ENCODE measurements around the gene AKAP8L.

AKAP8L gene

GRCh38 chr19:15432629-15433518 lies 14.1 kb upstream of the AKAP8L start:
- peak; percentile 77 to 84 for DNase-seq (ENCODE audit: low read depth in 2 of 2)

- DNase-seq (ENCODE audit: low read depth in 2 of 2), result no peak
Measured at GRCh38 chr19:15432018-15432494, 13.3 kb upstream of the AKAP8L start.

DNA sequence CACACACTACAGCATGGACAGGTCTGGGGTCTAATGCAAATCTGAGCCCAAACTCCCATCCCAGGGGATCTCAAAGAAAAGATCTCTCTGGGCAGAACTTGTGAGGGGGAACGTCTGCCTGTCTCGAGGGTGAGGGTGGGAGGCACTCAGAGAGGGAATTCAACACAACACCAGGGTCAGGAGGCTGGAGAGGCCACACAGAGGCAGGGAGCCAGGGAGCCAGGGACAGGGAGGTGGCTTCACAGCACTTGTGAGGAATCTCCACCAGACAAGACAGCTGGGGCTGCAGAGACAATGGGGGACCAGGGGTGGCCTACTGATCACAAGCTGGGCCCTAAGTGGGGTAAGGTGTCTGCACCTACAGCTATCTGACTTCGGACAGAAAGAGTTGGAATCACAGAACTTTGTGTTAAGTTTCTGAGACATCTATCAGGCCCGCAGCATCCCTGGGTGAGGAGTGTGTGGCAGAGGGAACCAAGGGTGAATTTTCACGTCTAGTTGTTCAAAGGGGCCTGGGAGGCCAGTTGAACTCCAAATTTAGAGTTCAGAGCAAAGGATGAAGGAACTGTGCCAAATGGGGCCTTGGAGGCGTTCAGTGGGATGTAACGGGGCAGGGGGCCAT lies 12.7 kb upstream of the AKAP8L start:
- no peak for DNase-seq (ENCODE audit: low read depth in 2 of 2)

DNA sequence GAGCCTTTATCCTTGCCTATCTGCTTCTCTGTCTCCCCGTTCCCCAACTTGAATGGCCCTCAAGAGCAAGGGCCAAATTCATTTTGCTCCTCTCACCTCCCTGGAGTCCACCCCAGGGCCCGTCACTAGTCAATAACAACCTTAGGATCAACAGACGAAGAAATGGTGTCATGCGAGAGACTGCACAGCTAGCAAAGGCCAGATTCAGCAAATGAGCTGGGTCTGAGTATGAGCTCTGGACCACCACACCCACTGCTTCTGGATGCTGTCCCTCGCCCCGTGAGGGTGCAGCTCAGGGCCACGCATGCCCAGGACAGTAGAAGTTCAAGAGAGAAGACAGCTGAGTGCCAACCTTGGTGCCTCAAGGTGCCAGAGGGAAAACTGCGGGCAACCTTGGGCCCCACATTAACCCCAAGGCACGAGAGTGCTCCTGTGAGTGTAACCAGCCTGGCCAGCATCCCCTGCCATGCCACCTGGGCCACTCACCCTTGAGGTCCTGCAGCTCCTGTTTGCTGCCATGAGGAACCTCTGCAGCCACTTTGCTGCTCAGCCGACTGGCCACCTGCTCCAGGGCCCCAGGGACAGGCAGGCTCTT lies 11.8 kb upstream of the AKAP8L start:
- no peak for DNase-seq (ENCODE audit: low read depth in 2 of 2)

DNA sequence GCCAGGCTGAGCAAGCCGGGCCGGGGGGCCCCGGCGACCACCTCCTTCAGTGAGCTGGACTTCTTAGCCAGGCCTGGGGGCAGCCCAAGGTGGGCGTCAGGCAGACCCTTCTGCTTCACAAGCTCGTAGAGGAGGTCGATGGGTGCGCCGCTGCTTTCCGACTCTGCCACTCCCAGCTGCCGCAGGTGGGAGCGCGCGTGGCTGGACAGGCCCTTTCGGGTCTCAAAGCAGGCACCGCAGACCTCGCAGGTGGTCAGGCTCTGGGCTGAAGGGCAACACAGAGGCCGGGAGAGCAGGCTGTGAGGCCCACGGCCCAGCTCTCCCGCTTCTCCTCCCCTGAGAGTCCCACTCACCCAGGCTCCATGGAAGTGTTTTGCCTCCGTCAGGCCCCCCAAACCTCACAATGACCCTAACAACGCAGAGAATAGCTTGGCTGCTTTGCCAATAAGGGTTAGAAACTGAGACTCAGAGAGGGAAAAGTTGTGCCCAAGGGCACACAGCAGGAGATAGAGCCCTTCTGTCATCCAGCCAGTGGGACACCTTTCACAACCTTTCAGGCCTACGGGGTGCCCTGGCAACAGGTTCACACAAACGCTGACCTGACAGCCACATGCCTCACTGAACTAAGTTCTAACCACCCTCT lies 11.2 kb upstream of the AKAP8L start:
- DNase-seq (ENCODE audit: low read depth in 2 of 2), result no peak

GRCh38 chr19:15428956-15429824 lies 10.4 kb upstream of the AKAP8L start:
- no peak for DNase-seq (ENCODE audit: low read depth in 2 of 2)

DNA sequence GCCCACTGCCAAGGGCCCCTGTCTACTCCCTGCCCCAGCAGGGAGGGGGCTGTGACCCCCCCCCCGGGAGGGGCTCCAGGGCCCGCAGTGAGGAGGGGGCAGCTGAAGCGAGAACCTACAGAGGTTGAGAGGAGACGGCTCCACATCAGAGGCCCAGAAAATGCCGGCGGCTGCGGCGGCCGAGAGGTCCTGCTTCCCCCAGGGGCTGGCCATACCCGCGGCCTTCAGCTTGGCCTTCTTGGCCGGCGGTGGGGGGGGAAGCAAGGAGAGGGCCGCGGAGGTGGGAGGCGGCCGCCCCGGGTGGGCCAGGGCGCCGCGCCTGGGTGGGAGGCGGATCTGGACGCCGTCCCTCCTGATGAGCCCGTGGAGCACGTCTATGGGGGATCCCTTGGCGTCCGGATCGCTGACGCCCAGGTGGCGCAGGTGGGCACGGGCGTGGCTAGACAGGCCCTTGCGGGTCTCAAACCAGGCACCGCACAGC lies 9.2 kb upstream of the AKAP8L start:
- DNase-seq (ENCODE audit: low read depth in 2 of 2), result no peak

- no peak for DNase-seq (ENCODE audit: low read depth in 2 of 2)
Measured at GRCh38 chr19:15427350-15427700, 8.5 kb upstream of the AKAP8L start.

- DNase-seq (ENCODE audit: low read depth in 2 of 2), result no peak
Measured at GRCh38 chr19:15426485-15427349, 7.9 kb upstream of the AKAP8L start.

DNA sequence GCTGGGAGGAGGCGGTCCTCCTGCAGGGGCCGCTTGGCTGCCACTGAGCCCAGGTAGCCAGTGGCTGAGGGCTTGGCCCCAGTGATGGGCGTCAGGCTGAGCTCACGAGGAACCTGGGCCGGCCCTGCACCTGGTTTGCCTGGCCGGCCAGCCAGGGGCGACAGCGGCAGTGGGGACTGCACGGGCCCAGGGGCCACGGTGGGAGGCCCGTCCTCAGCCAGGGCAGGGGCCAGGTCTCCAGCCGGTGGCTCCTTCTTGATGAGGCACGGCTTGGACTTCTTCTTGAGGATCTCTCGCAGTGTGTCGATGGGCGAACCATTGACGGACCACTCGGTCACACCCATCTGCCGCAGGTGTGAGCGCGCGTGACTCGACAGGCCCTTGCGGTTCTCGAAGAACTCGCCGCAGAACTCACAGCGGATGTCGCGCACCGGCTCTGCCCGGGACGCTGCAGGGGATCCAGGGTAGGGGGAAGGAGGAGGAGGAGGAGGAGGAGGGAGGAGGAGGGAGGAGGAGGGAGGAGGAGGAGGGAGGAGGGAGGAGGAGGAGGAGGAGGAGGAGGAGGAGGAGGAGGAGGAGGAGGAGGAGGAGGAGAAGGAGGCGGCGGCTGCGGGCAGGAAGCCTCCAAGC lies 6.6 kb upstream of the AKAP8L start:
- DNase-seq (ENCODE audit: low read depth in 2 of 2), result no peak

DNA sequence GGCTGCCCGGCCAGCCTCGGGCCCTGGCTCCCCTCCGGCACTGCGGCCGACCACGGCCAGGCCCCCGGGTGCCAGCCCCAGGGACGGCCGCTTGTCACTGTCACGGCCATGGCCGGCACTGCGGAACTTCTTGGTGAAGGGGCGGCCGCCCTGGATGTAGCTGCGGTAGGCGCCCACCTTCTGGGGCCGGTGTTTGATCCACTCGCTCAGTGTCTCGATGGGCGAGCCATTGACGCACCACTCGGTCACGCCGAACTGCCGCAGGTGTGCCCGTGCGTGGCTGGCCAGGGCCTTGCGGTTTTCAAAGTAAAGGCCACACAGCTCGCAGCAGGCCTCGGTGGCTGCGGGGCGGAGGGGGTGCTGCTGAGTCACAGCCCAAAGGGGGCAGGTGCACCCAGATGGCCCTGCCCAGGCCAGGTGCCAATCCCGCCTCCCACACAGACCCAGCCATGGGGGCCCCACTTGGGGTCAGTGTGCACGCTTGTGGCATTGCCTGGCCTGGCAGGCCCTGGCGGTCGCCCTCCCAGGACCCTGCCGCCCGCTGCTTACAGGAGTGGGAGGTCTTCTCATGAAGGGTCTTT lies 6.0 kb upstream of the AKAP8L start:
- no peak for DNase-seq (ENCODE audit: low read depth in 2 of 2)

GRCh38 chr19:15424121-15424520 lies 5.3 kb upstream of the AKAP8L start:
- DNase-seq (ENCODE audit: low read depth in 2 of 2), result no peak

GRCh38 chr19:15423130-15423529 lies 4.3 kb upstream of the AKAP8L start:
- DNase-seq (ENCODE audit: low read depth in 2 of 2), result no peak

- DNase-seq (ENCODE audit: low read depth in 2 of 2), result no peak
Measured at GRCh38 chr19:15422296-15423075, 3.7 kb upstream of the AKAP8L start.

DNA sequence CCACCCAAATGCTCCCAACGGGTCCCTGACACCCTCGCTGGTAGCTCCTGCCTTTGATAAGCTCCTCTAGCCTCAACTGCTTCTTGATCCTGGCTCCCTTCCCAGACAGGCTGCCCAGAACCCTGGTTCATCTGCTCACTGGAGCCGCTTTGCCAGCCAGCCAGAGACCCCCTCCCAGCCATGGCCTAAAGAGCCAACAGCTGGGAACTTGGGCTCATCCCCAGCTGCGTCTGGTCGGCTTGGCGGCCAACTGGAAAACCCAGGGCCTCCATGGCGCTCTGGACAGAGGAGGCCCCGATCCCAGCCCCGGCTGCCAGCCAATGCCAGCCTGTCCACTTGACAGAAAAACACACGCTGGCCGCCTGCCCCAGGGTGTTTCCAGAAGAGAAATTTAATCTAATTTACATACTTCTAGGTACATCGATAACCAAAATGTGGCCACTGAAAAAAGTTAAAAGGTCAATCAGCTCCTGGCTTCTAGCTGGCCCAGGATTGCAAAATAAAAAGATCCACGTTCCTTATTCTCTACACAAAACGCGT lies 3.0 kb upstream of the AKAP8L start:
- DNase-seq (ENCODE audit: low read depth in 2 of 2), result no peak

DNA sequence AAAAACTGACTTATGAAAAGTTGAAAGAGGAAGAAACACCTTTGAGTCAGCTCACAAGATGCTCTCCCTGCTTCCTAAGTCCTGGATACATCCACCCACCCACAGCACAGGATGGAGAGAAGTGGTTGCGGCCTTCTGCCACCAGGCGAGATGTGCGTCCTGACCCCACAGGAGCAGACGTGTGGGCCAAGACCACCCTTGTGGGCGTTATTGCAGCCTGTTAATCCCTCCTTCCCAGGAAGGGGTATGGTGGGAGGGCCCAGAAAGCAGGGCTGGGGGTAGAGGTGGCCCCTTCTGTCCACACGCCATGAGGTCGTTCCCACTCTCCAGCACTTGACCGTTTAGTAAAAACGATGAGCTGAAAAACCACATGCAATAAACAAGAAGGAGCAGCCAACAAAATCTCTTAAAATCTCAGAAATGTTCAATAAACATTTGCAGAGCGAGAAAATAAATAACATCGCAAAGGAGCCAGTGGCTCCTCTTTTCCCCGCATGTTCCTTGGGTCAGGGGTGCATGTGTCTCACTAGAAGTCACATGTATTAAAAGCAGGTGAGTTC lies 2.4 kb upstream of the AKAP8L start:
- no peak for DNase-seq (ENCODE audit: low read depth in 2 of 2)

- no peak for DNase-seq (ENCODE audit: low read depth in 2 of 2)
Measured at GRCh38 chr19:15419413-15420025, 731 bp upstream of the AKAP8L start.

DNA sequence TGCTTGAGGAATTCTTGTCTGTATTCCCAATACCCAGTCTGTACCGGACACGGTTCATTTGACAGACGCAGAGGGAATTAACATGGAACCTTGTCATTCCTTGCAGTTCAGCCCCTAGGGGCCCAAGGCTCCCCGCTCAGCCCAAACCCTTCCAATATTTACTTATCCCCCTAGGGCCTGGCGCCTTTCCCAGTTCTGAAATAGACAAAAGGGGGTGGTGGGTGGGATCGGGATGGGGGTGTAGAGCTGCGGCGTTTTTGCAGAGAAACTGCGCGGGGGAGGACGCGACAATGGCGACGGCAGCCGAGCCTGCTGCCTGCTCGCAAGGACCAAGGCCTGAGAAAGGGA lies 583 bp downstream of the AKAP8L start:
- DNase-seq (ENCODE audit: low read depth in 2 of 2), result no peak
